Activated T-cell treated with anti-CD3 and anti-CD28 coated beads, Interleukin-2, amount 50 U/mL, for 1 hour (primary cell): ENCODE measurements around the gene TNRC18.
A peak's percentile ranks its signal among the peaks of the same experiment; 100 is the strongest.

Experiments
- DNase-seq: peaks from one replicate; pipeline ENCODE4 v3.0.0-alpha.2; 2020

TNRC18 gene

DNA sequence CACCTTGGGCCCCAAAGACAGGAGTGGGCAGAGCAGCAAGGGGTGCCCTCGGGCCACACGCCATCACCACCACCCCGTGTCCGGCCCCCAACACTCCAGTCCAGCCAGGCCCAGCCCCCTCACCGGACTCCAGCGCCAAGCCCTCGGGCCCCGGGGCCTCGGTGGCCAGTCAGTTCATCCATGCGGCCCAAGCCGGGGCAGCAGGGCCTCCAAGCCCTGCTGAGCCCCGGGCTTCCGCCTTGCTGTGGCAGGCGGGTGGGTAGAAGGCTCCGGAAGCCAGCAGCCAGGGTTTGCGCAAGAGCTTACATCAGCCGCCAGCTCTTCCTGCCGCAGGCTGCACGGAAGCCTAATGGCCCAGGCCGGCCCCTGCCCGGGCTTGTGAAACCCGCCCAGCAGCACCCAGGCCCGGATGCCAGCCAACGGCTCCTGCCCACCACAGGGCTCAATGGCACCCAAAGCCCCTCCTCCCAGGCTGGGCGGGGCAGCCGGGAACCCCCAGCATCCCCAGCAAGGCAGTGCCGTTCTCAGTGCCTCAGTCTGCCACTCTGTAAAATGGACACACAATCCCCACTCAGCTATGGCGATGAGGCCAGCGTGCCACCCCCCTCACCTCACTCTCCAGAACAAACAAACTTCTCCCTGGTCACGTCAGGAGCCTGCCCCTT lies 26.5 kb downstream of the TNRC18 start:
- peak; percentile 90 for DNase-seq

DNA sequence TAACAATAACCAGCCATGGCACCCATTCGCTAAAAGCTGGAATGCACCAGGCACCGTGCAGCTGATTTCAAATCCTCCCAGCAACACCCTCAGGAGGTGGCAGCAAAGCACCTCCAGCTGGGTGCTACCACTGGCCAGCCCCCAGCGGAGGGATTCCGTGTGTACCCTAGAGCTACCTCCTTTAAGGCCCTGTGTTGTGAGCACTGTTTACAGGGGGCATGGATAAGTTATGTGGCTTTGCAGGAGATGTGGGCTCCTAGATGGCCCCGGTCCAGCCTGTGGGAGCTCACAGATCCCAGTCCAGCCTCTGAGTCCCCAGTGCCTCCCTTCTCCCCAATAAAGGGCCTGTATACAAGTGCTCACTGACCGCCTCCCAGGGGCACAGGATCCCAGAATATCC lies 27.1 kb downstream of the TNRC18 start:
- DNase-seq: peak; percentile 69

GRCh38 chr7:5395246-5395645 lies 28.4 kb downstream of the TNRC18 start:
- no peak for DNase-seq

DNA sequence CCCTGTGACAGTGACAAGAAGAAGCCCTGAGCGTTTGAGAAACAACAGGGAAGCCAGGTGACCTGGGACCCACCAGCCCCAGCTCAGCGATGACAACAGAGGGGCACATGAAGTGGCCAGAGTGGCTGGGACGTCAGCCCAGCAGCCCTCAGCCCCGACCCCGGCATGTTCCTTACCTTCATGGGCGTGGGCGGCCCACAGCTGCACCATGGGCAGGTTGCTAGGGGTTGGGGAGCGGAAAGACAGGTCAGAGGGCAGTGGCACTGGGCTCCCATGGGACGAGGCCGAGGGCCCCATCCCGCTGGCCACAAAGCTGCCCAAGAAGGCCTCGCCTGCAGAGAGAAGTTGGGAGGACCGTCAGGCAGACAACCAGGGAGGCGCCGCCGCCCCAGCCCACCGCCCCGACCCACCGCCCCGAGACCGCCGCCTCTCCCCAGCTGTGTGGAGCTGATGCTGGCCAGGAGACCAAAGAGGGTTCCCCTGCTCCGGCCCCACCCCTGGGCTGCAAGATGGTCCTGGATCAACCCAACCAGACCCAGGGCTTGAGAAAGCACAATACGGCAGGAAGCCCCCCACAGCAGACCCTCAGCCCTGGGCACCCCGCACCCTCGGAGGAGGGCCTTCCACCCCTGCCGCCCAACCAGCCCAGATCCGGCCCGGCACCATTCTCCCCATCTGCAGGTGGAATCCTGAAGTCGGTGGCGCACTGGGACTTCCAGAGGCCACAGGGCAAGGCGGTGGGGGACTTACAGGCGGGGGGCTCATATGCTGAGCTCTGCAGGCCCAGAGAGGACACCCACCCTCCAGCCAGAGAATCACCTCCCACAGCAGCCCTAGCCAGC lies 29.1 kb downstream of the TNRC18 start:
- DNase-seq: no peak

GRCh38 chr7:5393748-5394147 lies 29.9 kb downstream of the TNRC18 start:
- no peak for DNase-seq

DNA sequence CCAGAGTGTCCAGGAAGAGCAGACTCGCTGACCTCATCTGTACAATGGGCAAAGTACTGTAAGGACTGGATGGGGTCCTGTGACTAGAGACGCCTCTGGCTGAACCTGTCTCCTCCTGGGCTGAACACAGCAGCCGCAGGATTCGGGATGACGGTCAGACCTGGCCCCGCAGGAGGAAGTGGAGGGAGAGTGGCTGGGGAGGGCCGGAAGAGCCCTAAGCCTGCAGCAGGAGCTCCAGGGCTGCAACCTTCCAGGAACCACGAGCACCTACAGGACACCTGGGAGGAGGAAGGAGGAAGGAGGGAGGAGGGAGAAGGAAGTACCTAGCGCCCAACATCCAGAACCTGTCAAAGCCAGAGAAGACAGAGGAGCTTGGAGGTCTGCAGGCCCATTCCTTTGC lies 30.3 kb downstream of the TNRC18 start:
- DNase-seq: no peak

- DNase-seq: no peak
Measured at GRCh38 chr7:5390918-5391317, 32.7 kb downstream of the TNRC18 start.

GRCh38 chr7:5388905-5389433 lies 34.7 kb downstream of the TNRC18 start:
- no peak for DNase-seq

- no peak for DNase-seq
Measured at GRCh38 chr7:5388273-5388901, 35.2 kb downstream of the TNRC18 start.

GRCh38 chr7:5387711-5388245 lies 35.9 kb downstream of the TNRC18 start:
- no peak for DNase-seq

- no peak for DNase-seq
Measured at GRCh38 chr7:5384618-5385017, 39.0 kb downstream of the TNRC18 start.

DNA sequence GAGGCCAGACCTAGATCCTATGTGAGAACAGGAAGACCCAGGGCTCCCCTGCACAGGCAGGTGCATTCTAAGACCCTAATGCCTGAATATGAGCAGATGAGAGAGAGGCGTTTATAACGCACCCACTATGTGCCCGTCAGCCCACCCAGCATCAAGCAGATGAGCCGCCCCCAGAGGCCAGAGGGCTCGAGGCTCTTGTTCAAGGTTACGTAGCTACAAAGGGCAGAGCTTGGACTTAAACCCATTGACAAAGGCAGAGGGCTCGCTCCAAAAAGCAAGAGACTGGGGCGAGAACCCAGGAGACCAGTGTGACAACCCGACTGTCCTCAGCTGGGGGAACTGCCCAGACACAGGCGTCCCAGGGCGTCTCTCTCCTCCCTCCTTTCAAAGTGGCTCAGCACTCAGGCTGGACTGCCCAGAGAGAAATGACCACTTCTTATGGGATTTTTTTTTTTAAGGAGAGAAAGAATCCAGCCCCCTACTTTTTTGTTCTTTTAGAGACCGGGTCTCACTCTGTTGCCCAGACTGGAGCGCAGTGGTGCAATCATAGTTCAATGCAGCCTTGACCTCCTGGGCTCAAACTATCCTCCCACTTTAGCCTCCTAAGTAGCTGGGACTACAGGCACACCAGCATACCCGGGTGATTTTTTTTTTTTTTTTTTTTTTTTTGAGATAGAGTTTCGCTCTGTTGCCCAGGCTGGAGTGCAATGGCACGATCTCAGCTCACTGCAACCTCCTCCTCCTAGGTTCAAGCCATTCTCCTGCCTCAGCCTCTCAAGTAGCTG lies 40.1 kb downstream of the TNRC18 start:
- DNase-seq: no peak

DNA sequence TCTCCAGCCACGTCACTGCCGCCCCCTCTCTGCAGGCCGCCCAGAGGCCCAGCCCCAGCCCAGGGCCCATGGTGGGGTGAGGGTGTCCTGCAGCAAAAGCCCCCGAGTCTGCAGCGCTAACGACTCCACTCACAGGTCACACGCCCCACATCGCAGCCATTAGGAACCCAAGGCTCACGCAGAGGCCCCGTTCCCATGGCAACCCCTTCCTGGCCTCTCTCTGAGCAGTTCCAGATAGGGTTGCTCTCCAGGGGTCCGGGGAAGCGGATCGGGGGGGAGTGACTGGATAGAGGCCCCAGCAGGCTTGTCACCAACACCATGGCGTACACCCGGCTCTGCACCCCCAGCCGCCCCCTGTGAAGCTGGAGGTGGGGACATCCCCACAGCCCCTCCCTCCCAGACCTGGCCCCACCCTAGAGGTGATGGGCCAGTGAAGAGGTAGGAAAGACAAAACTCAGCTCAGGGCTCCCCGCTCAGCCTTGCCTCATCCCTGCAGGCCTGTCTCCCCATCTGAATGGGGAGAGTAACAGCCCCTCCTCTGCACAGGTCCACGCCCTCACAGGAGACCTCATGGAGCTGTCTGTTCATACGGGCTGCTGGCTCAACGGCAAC lies 41.2 kb downstream of the TNRC18 start:
- no peak for DNase-seq

DNA sequence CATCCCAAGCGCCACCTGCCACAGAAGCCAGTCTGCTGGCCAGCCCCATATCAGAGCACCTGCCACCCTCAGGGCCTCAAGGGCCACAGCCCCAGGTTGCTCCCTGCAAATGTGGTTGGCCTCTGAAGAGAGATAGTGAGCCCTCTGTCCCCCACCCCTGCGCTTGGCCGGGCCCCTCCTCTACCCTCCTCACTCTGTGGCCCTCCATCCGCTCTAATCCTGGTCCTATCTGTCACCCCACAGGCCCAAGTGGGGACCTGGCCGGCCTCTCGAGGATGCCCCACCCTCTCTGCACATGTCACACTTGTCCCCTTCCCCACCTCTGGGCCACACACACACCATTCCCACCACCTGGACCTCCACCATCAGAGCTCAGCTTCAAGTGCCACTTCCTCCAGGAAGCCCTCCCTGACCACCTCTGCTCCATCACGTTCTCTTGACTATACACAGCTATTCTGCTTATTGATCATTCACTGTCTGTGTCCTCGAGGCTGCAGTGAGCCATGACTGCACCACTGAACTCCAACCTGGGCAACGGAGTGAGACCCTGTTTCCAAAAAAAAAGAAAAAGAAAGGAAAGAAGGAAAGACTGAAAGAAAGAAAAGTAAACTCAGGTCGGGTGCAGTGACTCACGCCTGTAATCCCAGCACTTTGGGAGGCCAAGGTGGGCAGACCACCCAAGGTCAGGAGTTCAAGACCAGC lies 42.4 kb downstream of the TNRC18 start:
- DNase-seq: no peak

GRCh38 chr7:5380350-5381070 lies 43.1 kb downstream of the TNRC18 start:
- DNase-seq: no peak

DNA sequence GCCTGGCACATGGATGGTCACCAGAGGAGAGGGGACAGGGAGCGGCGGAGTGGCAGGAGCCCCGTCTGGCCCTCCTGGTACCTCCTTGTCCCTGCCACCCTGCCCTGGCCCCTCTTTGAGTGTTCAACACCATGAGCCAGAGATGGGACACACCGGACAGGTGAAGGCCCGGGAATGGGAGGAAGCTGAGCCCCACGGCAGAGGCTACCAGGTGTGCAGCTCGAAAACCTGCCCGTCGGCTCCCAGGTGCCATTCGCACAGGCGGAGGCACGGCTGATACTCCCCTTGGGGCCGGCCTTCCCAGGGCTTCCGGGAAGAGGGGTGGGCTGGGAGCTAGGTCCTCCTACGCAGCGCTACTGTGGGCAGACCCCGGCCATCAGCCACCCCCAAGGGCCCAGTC lies 44.1 kb downstream of the TNRC18 start:
- DNase-seq: no peak

- no peak for DNase-seq
Measured at GRCh38 chr7:5377816-5378215, 45.8 kb downstream of the TNRC18 start.

GRCh38 chr7:5377279-5377678 lies 46.4 kb downstream of the TNRC18 start:
- no peak for DNase-seq

DNA sequence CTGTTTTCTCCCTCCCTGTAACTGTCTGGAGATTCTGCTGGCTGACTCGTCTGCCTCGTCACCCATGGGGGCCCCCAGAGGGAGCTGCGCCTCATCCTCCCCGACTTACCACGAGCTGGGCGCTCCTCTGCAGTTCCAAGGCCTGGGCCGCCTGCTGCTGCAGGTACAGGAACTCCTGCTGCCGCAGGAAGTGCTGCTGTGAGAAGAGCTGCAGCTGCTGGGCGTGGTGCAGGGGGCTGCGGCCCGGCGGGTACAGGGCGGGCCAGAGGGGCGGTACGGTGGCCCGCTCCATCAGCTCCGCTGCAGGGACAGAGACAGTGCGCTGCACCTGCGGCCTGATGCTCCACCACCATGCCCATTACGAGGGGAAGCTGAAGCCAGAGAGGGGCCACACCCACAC lies 47.7 kb downstream of the TNRC18 start:
- no peak for DNase-seq

DNA sequence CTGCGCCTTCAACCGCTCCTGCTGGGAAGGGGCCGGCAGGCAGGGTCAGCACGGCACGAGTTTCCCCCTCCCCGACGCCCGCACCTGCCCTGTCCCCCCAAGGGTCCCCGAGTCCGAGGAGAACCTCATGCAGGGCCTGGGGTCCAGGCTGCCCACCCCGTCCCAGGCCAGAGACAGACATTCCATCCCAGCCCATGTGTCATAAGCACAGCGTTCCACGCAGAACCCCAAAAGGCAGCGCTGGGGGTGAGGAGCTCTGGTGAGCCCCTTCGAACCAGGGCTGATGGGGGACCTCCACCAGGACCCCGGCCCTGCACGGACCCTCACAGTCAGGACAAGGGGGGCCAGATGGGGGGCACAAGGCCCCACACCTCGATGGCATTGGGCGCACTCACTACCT lies 49.2 kb downstream of the TNRC18 start:
- no peak for DNase-seq

- DNase-seq: no peak
Measured at GRCh38 chr7:5373300-5373699, 50.3 kb downstream of the TNRC18 start.
